ENCODE measurements around the gene FBLN1. TPM values are rescaled to one million over a fixed set of nuclear protein-coding genes. Genes with fewer than 3 reads are reported as not detected.
A peak's percentile ranks its signal among the peaks of the same experiment; 100 is the strongest.

FBLN1 gene
- total RNA-seq, 2 experiments from 2014 or later: not detected

DNA sequence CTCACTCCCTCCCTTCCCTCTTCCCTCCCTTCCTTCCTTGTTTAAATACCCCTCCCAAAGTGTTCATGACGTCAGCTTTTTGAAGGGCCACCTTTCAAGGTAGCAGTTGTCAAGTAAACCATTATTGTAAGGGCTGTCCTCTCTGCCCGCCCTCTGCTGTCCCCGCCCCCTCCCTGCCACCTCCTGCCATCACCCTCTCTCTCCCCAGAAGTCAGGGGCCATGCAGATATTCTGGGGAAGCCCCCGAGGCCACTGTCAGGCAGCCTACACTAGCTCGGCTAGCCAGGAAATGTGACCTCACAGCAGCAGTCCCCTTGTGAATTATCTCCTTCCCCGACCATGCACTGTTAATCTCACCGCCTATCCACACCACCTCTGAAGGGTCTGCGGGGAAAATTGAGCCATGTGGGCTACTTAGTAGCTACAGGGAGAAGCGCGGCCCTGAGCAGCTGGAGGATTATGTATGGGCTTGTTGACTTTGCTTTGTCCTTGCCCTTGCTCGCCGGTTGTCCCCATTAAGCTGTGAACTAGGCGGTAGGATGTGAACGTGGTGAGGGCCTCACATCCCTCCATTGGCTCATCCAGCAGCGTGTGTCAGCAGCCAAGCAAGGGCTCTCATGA lies 126.9 kb downstream of the FBLN1 start:
- Mint-ChIP-seq H3K27me3 (peaks cover 51% of the 10 kb centered on the region), H3K9me3 (no peaks in the 10 kb centered on the region), H3K27ac (no peak overlapping the region), H3K36me3 (ENCODE audit: low read depth) (no peaks in the 10 kb centered on the region), H3K4me3 (no peak overlapping the region), H3K4me1 (peaks cover 13% of the 10 kb centered on the region)
- POLR2A ChIA-PET: no interaction called here
- CTCF ChIA-PET: interaction anchor here (1.2 to 1.5 kb wide), 2 partner anchors 12 to 51 kb away, joined by 3 read pairs; no protein-coding TSS in a partner anchor
- DNase-seq: no peak

DNA sequence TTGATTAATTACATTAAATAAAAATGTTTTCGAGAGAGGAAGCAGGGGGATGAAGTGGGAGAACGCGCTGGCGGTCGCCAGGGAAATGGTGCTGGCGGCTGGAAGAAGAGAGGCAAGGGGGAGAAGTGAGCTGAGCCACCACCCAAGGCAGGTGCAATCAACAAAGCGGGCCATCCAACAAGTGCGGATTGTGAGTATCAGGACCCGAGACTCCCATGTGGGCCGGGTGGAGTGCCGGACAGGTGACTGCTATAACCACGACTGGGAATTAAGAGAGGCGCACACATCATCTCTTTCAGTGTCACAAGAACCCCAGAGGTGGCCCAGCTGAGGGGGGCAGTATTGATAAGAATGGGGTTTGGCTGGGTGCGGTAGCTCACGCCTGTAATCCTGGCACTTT lies 127.8 kb downstream of the FBLN1 start:
- Mint-ChIP-seq H3K4me1 (peaks cover 13% of the 10 kb centered on the region), H3K36me3 (ENCODE audit: low read depth) (no peaks in the 10 kb centered on the region), H3K27ac (no peak overlapping the region), H3K9me3 (no peaks in the 10 kb centered on the region), H3K4me3 (no peak overlapping the region), H3K27me3 (peaks cover 56% of the 10 kb centered on the region)
- DNase-seq: no peak
- ChIA-PET POLR2A (no interaction called here), CTCF (no interaction called here)

DNA sequence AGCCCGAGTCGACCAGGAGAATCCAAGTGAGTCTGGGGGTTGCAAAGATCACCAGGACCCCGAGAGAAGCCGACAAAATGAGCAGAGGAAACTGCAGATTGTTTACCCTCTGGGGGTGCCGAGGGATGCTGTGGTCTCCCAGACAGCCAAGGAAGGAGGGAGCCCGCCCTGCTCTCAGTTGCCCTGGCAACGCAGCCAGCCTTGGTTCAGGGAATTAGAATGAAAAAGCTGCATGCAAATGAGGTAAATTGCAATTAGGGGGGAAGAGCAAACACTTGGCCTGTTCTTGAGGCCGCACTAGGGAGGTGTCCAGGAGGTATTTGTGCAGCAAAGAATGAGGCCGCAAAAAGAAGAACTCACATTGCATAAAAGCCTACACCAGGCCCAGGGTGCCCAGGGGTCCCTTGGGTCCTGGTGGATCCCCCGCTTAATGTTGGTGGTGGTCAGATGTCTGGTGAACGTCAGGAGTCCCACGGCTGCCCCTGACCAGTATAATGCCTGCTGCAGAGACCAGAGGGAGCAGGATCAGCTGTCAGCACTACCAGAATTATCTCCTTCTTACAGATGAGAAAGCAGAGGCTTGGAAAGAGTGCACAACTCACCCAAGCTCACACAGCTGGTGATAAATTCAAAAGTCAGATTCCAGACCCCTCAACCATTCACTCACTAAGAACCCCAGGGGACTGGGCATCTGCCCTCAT lies 128.6 kb downstream of the FBLN1 start:
- H3K27me3 Mint-ChIP-seq: peaks cover 55% of the 10 kb centered on the region
- CTCF ChIA-PET: no interaction called here
- no peaks in the 10 kb centered on the region for H3K36me3 Mint-ChIP-seq (ENCODE audit: low read depth)
- no peak for DNase-seq
- POLR2A ChIA-PET: no interaction called here
- peaks cover 13% of the 10 kb centered on the region for H3K4me1 Mint-ChIP-seq
- no peaks in the 10 kb centered on the region for H3K9me3 Mint-ChIP-seq
- no peak overlapping the region for H3K4me3 Mint-ChIP-seq
- no peak overlapping the region for H3K27ac Mint-ChIP-seq

DNA sequence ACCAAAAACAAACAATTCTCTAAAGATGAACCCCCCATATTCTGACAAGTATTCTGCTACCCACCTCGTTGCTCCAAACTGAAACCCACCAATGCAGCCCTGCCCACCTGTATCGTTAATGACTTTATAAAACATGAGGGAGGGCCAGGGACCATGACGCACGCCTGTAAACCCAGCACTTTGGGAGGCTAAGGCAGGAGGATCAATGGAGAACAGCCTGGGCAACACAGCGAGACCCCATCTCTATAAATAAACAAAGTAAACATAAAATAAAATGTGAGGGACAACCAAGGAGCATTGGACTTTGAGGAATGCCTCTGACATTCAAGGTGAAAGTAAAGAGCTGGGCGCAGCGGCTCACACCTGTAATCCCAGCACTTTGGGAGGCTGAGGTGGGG lies 129.2 kb downstream of the FBLN1 start:
- no peak overlapping the region for H3K4me3 Mint-ChIP-seq
- peaks cover 13% of the 10 kb centered on the region for H3K4me1 Mint-ChIP-seq
- no peaks in the 10 kb centered on the region for H3K36me3 Mint-ChIP-seq (ENCODE audit: low read depth)
- no peak for DNase-seq
- ChIA-PET POLR2A (no interaction called here), CTCF (no interaction called here)
- H3K9me3 Mint-ChIP-seq: no peaks in the 10 kb centered on the region
- no peak overlapping the region for H3K27ac Mint-ChIP-seq
- peaks cover 58% of the 10 kb centered on the region for H3K27me3 Mint-ChIP-seq

DNA sequence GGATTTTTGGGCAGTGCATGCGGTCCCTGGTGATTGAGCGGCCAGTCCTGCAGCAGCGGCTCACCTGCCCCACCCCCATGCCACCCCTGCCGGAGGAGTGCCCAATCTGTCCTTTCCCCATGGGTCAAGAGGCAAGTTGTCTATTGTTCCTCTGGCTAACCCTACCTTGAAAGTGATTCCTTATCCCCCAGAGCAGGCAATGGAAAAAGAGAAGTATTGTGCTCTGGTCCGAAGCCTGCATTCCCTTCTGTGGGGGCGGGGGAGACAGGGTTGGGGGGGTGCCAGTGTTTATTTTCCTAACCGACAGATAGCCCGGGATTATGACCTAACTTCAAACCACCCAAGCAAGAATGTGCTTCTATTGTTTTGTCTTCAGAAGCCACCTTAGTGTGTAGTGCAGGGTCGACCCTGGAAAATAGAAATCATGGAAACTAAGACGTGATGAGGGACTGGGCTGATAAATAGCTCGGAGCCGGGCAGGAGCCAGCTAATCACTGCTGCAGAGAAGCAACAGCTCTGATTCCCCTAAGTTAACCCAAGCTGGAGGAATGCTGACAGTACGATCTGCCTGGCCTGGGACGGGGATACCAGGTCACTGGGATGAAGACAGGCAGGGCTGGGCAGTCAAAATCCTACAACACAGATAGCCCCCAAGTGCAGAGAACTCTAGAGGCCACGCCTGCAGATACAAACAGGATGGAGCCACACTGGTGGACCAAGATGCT lies 130.3 kb downstream of the FBLN1 start:
- CTCF ChIA-PET: interaction anchor here (0.7 kb wide), 1 partner anchor 588 kb away, joined by 3 read pairs; no protein-coding TSS in a partner anchor
- Mint-ChIP-seq H3K4me3 (no peak overlapping the region), H3K4me1 (peaks cover 13% of the 10 kb centered on the region)

DNA sequence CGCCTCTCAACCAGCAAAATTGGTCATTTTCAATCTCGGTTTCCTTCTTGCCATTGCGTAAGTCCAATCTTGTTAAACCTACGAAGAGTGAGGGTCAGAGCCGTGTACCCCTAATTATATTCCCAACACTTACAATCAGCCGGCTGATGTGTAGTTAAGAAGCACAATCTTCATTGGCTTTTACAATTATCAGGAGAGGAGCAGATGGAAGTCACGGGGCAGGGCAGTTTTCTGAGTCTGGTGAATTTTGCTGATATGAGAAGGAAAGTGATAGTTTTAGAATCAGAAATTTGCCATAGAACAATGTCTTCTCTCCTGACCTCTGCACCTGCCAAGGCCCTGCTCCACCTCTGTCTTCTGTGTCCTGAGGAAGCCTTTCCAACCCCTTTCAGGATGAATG lies 134.0 kb downstream of the FBLN1 start:
- CTCF ChIA-PET: no interaction called here

More for the DNA sequence above, 130.3 kb downstream of the FBLN1 start:
- H3K27ac Mint-ChIP-seq: no peak overlapping the region
- H3K27me3 Mint-ChIP-seq: peaks cover 64% of the 10 kb centered on the region
- DNase-seq: no peak
- POLR2A ChIA-PET: no interaction called here
- no peaks in the 10 kb centered on the region for H3K36me3 Mint-ChIP-seq (ENCODE audit: low read depth)
- H3K9me3 Mint-ChIP-seq: no peaks in the 10 kb centered on the region

DNA sequence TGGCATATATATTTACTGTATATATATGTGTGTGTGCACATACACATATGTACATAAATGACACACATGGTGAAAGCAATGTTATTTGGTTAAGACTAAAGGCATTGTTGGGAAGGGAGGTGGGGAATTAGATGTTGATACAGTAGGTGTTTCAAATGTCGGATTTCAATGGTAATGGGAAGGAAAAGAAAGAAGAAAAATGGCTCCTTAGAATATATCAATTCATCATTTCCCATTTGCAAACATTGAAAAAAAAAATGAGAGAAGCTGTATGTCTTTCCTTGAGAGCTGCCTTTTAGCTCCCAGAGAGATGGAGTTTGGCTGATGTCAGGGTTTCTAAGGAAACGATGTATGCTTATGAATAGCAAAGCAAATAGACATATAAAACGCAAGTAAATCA lies 135.5 kb downstream of the FBLN1 start:
- Mint-ChIP-seq H3K27me3 (peaks cover 52% of the 10 kb centered on the region), H3K27ac (no peak overlapping the region), H3K4me1 (peaks cover 43% of the 10 kb centered on the region), H3K36me3 (ENCODE audit: low read depth) (no peaks in the 10 kb centered on the region), H3K9me3 (no peaks in the 10 kb centered on the region), H3K4me3 (no peak overlapping the region)
- no peak for DNase-seq
- ChIA-PET POLR2A (no interaction called here), CTCF (interaction anchor here (0.8 kb wide), 1 partner anchor 61 kb away, joined by 3 read pairs; no protein-coding TSS in a partner anchor)

More for the DNA sequence above, 134.0 kb downstream of the FBLN1 start:
- no peaks in the 10 kb centered on the region for H3K36me3 Mint-ChIP-seq (ENCODE audit: low read depth)
- H3K4me1 Mint-ChIP-seq: peaks cover 30% of the 10 kb centered on the region
- no peaks in the 10 kb centered on the region for H3K9me3 Mint-ChIP-seq
- DNase-seq: no peak
- no peak overlapping the region for H3K27ac Mint-ChIP-seq
- H3K4me3 Mint-ChIP-seq: no peak overlapping the region
- peaks cover 59% of the 10 kb centered on the region for H3K27me3 Mint-ChIP-seq
- POLR2A ChIA-PET: no interaction called here

DNA sequence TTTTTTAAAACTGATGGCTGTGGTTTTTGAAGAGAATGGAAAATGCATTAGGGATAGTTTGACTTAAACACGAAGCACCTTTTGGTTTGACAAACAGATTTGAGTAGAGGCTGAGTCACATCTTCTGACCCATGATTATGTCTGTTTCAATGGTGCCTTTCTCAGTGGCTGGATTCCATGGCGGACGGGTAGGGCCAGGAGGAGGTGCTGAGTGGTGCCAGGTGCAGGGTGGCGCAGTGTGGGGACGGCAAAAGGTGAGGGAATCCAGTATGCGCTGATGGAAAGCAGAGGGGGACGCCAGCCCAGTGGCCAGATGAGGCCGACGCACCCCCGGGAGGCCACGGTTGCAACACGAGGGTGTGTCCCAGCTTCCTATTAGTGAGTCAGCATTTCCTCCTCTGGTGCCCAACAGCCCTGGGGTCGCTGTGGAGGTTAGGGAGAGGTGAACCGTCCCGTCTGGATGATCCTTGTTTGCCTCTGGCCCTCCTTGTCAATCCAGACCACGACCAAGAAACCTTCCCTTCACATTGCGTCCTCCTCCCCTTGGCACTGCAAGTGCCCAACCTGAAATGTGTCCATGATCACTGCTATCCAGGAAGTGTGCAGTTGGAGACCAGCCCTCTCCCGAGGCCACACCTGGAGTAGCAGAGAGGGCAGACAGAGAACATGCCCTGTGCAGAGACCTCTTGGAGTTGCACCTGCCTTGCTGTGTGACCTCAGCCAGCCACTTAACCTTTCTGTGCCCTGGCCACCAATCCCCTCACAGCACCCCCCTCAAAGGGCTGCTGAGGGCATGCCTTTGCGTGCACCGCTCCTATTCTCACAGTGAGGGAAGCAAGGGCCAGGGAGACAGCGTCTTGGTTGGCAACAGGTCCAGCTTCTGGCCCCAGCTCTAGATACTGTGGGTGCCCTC lies 136.4 kb downstream of the FBLN1 start:
- ChIA-PET CTCF (no interaction called here), POLR2A (interaction anchor here (0.8 to 1.3 kb wide), 2 partner anchors 19 to 32 kb away, joined by 3 to 5 read pairs; partner anchors contain the start of gene ATXN10)
- Mint-ChIP-seq H3K4me1 (peaks cover 44% of the 10 kb centered on the region), H3K27me3 (peaks cover 43% of the 10 kb centered on the region), H3K36me3 (ENCODE audit: low read depth) (no peaks in the 10 kb centered on the region), H3K4me3 (peak overlapping the region; percentile 23), H3K27ac (peak overlapping the region; percentile 81), H3K9me3 (no peaks in the 10 kb centered on the region)
- DNase-seq: peak; percentile 40

DNA sequence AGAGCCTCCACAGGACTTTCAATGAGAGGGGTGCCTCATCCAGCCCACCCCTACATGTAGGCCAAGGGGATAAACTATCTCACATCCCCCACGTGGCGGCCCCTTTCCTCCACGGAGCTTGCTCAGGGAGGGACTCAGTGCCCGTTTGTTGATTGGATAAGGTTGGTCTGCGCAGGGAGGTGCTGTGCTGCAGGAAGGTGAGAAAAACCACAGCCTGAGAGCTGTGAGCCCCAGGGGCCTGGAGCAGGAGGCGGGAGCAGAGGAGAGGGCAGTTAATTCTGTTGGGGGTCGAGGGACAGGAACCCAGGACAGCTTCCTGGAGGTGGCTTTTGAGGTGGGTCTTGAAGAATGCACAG lies 137.0 kb downstream of the FBLN1 start:
- Mint-ChIP-seq H3K4me3 (peak overlapping the region; percentile 43), H3K4me1 (peaks cover 45% of the 10 kb centered on the region), H3K27ac (peak overlapping the region; percentile 81), H3K27me3 (peaks cover 39% of the 10 kb centered on the region), H3K9me3 (no peaks in the 10 kb centered on the region), H3K36me3 (ENCODE audit: low read depth) (no peaks in the 10 kb centered on the region)
- ChIA-PET POLR2A (interaction anchor here (0.8 to 1.3 kb wide), 3 partner anchors 20 to 32 kb away, joined by 3 to 5 read pairs (median 3); partner anchors contain the start of gene ATXN10), CTCF (no interaction called here)
- DNase-seq: peak; percentile 41

DNA sequence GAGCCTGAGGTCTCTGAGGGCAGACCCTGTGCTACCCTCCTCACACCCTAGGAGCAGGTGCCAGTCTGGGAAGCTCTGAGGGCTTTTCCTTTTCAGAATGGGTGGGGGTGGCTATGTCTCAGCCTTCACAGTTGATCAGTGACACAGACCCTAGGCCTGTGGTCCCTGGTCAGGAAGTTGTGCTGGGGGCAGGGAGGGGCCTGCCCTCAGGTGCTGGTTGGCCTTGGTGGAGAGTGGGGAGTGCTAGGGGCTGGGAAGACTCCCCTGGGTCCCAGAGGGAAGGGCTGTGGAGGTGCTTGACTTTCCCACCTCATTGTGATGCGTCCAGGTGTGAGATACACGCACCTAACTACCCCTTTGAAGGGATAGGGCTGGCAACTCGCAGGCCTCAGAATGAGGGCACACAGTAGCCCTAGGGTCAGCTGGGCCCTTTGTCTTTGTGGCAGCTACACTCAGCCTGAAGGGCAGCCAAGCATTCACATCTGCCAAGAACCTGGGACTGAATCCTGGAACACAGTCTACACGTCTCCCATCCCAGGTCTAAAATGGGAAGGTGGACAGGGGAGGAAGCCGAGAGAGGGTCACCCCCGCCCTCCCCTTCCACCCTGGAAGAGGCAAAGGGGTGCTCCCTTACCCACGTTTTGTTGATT lies 137.7 kb downstream of the FBLN1 start:
- H3K4me1 Mint-ChIP-seq: peaks cover 51% of the 10 kb centered on the region
- POLR2A ChIA-PET: interaction anchor here (1.0 to 1.3 kb wide), 2 partner anchors 31 to 32 kb away, joined by 3 to 5 read pairs; partner anchors contain the start of gene ATXN10

DNA sequence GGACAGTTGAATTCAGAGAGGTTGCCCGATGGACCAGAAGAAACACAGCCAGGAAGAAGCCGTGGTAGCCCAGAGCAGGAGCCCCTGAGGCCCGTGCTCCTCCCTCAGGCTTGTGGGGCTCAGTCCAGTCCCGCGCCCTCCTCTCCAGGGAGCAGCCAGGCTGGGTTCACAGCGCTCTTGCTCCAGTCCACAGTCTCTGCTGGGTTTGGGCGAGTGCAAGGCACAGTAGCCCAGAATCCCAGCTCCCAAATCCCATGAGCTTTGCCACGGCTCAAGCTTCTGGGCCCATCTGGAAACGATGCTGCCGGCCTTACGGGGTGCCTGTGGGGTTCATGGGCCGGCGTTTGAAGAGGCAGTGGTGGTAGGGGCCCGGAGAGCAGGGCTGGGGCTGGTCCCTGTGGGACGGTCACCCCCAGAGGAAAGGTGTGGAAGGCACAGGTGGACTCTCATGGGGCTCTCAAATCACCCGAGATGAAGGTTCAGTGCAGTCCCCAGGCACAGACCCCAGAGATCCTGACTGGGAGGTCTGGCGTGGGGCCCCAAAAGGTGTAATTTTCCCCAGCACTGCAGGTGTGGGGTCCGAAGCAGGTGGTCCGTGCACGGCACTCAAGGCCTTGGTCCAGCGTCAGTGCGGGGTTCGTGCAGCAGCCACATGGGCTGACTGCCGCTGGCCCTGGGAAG lies 138.4 kb downstream of the FBLN1 start:
- H3K27ac Mint-ChIP-seq: no peak overlapping the region
- no peaks in the 10 kb centered on the region for H3K9me3 Mint-ChIP-seq
- no peak overlapping the region for H3K4me3 Mint-ChIP-seq
- peaks cover 43% of the 10 kb centered on the region for H3K27me3 Mint-ChIP-seq
- H3K4me1 Mint-ChIP-seq: peaks cover 55% of the 10 kb centered on the region
- CTCF ChIA-PET: no interaction called here
- POLR2A ChIA-PET: no interaction called here
- no peak for DNase-seq
- no peaks in the 10 kb centered on the region for H3K36me3 Mint-ChIP-seq (ENCODE audit: low read depth)

More for the DNA sequence above, 137.7 kb downstream of the FBLN1 start:
- H3K4me3 Mint-ChIP-seq: no peak overlapping the region
- CTCF ChIA-PET: no interaction called here
- no peaks in the 10 kb centered on the region for H3K9me3 Mint-ChIP-seq
- no peaks in the 10 kb centered on the region for H3K36me3 Mint-ChIP-seq (ENCODE audit: low read depth)
- DNase-seq: peak; percentile 31
- H3K27ac Mint-ChIP-seq: peak overlapping the region; percentile 81
- H3K27me3 Mint-ChIP-seq: peaks cover 40% of the 10 kb centered on the region

DNA sequence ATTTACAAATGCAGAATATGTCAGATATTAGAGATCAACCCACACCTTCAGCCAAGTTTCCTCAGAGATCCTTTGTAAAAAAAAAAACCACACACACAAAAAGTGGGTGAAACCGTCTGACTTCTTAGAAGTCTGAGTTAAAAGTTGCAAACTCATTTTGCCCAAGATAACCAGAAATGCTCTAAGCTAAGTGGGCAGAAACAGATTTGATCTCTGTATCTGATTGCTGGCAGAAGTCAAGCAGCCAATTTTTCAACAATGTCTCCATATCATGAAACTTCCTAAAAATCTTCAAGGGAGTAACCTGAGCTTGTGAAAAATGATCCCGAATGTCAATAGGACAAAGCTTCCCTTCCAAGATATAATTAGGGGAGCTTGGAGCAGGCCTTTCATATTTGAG lies 140.3 kb downstream of the FBLN1 start:
- CTCF ChIA-PET: interaction anchor here (0.6 to 1.4 kb wide), 4 partner anchors 9 to 711 kb away, joined by 3 to 4 read pairs (median 3); no protein-coding TSS in a partner anchor

More for the DNA sequence above, 140.3 kb downstream of the FBLN1 start:
- Mint-ChIP-seq H3K27me3 (peaks cover 42% of the 10 kb centered on the region), H3K9me3 (no peaks in the 10 kb centered on the region), H3K4me3 (no peak overlapping the region), H3K4me1 (peaks cover 63% of the 10 kb centered on the region), H3K27ac (peak overlapping the region; percentile 47), H3K36me3 (ENCODE audit: low read depth) (no peaks in the 10 kb centered on the region)
- no peak for DNase-seq
- POLR2A ChIA-PET: interaction anchor here (0.8 kb wide), 1 partner anchor 28 kb away, joined by 3 read pairs; the partner anchor contains the start of gene ATXN10
